Measurements from ENCODE around the gene PARD3B.

PARD3B gene

GRCh38 chr2:204544961-204545860 lies at the start of gene PARD3B:
TSS of gene PARD3B (plus strand) at chr2:204545475. CDS start at chr2:204546000, 525 bp downstream.
- DNase-seq (ENCODE audit: low spot score): peak; percentile 1

- no peak for DNase-seq (ENCODE audit: low spot score)
These were observed 48.5 kb upstream of the PARD3B start for GRCh38 chr2:204496779-204497178.

- DNase-seq (ENCODE audit: low spot score): no peak
These were observed 47.4 kb upstream of the PARD3B start for GRCh38 chr2:204497855-204498254.

- DNase-seq (ENCODE audit: low spot score): no peak
These were observed 47.0 kb upstream of the PARD3B start for GRCh38 chr2:204498291-204498690.

GRCh38 chr2:204503869-204504268 lies 41.4 kb upstream of the PARD3B start:
- no peak for DNase-seq (ENCODE audit: low spot score)

- no peak for DNase-seq (ENCODE audit: low spot score)
These were observed 40.7 kb upstream of the PARD3B start for GRCh38 chr2:204504594-204504993.

GRCh38 chr2:204505488-204505887 lies 39.8 kb upstream of the PARD3B start:
- DNase-seq (ENCODE audit: low spot score): no peak

- DNase-seq (ENCODE audit: low spot score): no peak
These were observed 39.3 kb upstream of the PARD3B start for GRCh38 chr2:204505946-204506345.

- no peak for DNase-seq (ENCODE audit: low spot score)
These were observed 37.6 kb upstream of the PARD3B start for GRCh38 chr2:204507636-204508035.

GRCh38 chr2:204510709-204511420 lies 34.4 kb upstream of the PARD3B start:
- no peak for DNase-seq (ENCODE audit: low spot score)

GRCh38 chr2:204514439-204514838 lies 30.8 kb upstream of the PARD3B start:
- DNase-seq (ENCODE audit: low spot score): no peak

GRCh38 chr2:204515416-204515815 lies 29.9 kb upstream of the PARD3B start:
- no peak for DNase-seq (ENCODE audit: low spot score)

GRCh38 chr2:204517154-204517553 lies 28.1 kb upstream of the PARD3B start:
- no peak for DNase-seq (ENCODE audit: low spot score)

- DNase-seq (ENCODE audit: low spot score): no peak
These were observed 15.3 kb upstream of the PARD3B start for GRCh38 chr2:204529795-204530463.

- DNase-seq (ENCODE audit: low spot score): no peak
These were observed 14.8 kb upstream of the PARD3B start for GRCh38 chr2:204530464-204530805.

- no peak for DNase-seq (ENCODE audit: low spot score)
These were observed 11.5 kb upstream of the PARD3B start for GRCh38 chr2:204533629-204534370.

- no peak for DNase-seq (ENCODE audit: low spot score)
These were observed 9.9 kb upstream of the PARD3B start for GRCh38 chr2:204535356-204535755.

- DNase-seq (ENCODE audit: low spot score): no peak
These were observed 9.5 kb upstream of the PARD3B start for GRCh38 chr2:204535764-204536163.

- no peak for DNase-seq (ENCODE audit: low spot score)
These were observed 6.9 kb upstream of the PARD3B start for GRCh38 chr2:204538182-204539018.

- DNase-seq (ENCODE audit: low spot score): no peak
These were observed 6.3 kb upstream of the PARD3B start for GRCh38 chr2:204539019-204539385.

GRCh38 chr2:204541637-204542036 lies 3.6 kb upstream of the PARD3B start:
- no peak for DNase-seq (ENCODE audit: low spot score)

Measured in CD4-positive, alpha-beta T cell treated with Interleukin-6 at 100 ng/mL for 8 hours (primary cell).